GM12878 (cell line): ENCODE results near the gene CDC42BPA. TPM values are rescaled to one million over a fixed set of nuclear protein-coding genes. Genes with fewer than 3 reads are reported as not detected.

ENCODE experiments used
- ATAC-seq: fragments of 200-7000 bp; cut with Tn5 transposase; 3 replicates; pipeline ENCODE4 v1.9.1; 2020; ENCODE audit warnings: mild to moderate bottlenecking, moderate library complexity
- BruUV-seq: library from RNA; stranded (reverse); fragments of 400-500 nt; replicated peaks from 2 replicates; lab custom pipeline; 2021; lab: Mats Ljungman, UMichigan
- CTCF ChIA-PET: fragments of 300-600 bp; sonication (Branson Sonifier 250); formaldehyde crosslinking; extraction: SDS; loops from one replicate; lab custom pipeline; 2021; ENCODE audit warnings: inconsistent platforms; lab: Yijun Ruan, JAX
- POLR2A ChIA-PET: fragments of 350-600 bp; formaldehyde crosslinking; extraction: SDS; loops from one replicate; lab custom pipeline; 2021; ENCODE audit warnings: inconsistent platforms; lab: Charles Lee
- RAD21 ChIA-PET: fragments of 300-600 bp; sonication (Branson Sonifier 250); formaldehyde crosslinking; loops from one replicate; lab custom pipeline; 2023; ENCODE audit warnings: antibody characterized with exemption; ENCODE audit not compliant: unreplicated experiment; lab: Charles Lee
- SMC1A ChIA-PET: fragments of 300-600 bp; sonication (Branson Sonifier 250); formaldehyde crosslinking; loops from one replicate; lab custom pipeline; 2023; ENCODE audit not compliant: unreplicated experiment, uncharacterized antibody; lab: Charles Lee
- DNase-seq: peaks from one replicate; pipeline ENCODE4 v3.0.0-alpha.2; 2011; ENCODE audit warnings: low read depth, low spot score
- FAIRE-seq: peaks from 3 replicates; lab custom pipeline; 2011; peaks lifted over from hg19 to GRCh38; lab: Jason Lieb, UNC
- H2AFZ ChIP-seq: 2 replicates; pipeline ENCODE4 v1.6.0; 2011; ENCODE audit warnings: low read depth, low read length, control low read depth; ENCODE audit not compliant: control insufficient read depth
- H3K27ac ChIP-seq: 2 replicates; pipeline ENCODE4 v1.5.1; 2011; ENCODE audit warnings: control low read depth; ENCODE audit not compliant: control insufficient read depth, insufficient read depth
- H3K27me3 ChIP-seq, 2 experiments: replicated peaks in 1 of 2; 2 replicates each; pipeline versions ENCODE4 v1.6.0 to v1.6.1; 2011; ENCODE audit warnings: low read length in 1 of 2; ENCODE audit not compliant: control insufficient read depth in 2 of 2, insufficient read depth in 2 of 2
- H3K36me3 ChIP-seq, 2 experiments: 2 replicates each; pipeline ENCODE4 v1.5.1; 2011; ENCODE audit warnings: low read length in 1 of 2; ENCODE audit not compliant: control insufficient read depth in 2 of 2, insufficient read depth in 2 of 2
- H3K4me1 ChIP-seq: 2 replicates; pipeline ENCODE4 v1.6.1; 2011; ENCODE audit warnings: mild to moderate bottlenecking, low read length, moderate library complexity, mixed read lengths; ENCODE audit not compliant: control insufficient read depth, insufficient read depth
- H3K4me2 ChIP-seq: 2 replicates; pipeline ENCODE4 v1.6.0; 2011; ENCODE audit warnings: control low read depth; ENCODE audit not compliant: control insufficient read depth, insufficient read depth
- H3K4me3 ChIP-seq: fragments of 200-600 bp; sonication (generic); 2 replicates; pipeline ENCODE4 v1.5.1; 2016
- H3K79me2 ChIP-seq: 2 replicates; pipeline ENCODE4 v1.6.0; 2011; ENCODE audit warnings: low read length; ENCODE audit not compliant: control insufficient read depth, insufficient read depth
- H3K9ac ChIP-seq: 2 replicates; pipeline ENCODE4 v1.8.0; 2011; ENCODE audit warnings: low read length, control low read depth, mixed read lengths; ENCODE audit not compliant: control insufficient read depth, insufficient read depth
- H3K9me3 ChIP-seq: replicated peaks from 3 replicates; pipeline ENCODE4 v1.5.1; 2011; ENCODE audit warnings: mild to moderate bottlenecking, low read length; ENCODE audit not compliant: control insufficient read depth, insufficient read depth
- H4K20me1 ChIP-seq: 2 replicates; pipeline ENCODE4 v1.6.0; 2011; ENCODE audit not compliant: control insufficient read depth, insufficient read depth
- ETV6 ChIP-seq, 2 experiments: fragments of 450-650 bp in 1 of 2; IDR thresholded peaks in 1 of 2; conservative IDR thresholded peaks in 1 of 2; 2 replicates each; pipeline ENCODE4 v1.6.1; 2014; ENCODE audit warnings: antibody characterized with exemption in 1 of 2, borderline replicate concordance in 1 of 2, low read depth in 1 of 2, mild to moderate bottlenecking in 1 of 2, moderate library complexity in 1 of 2
- REST ChIP-seq: IDR thresholded peaks from 2 replicates; pipeline ENCODE4 v1.6.1; 2012; ENCODE audit warnings: mild to moderate bottlenecking, low read depth, low read length
- WGBS: methylation state at CpG from one replicate; pipeline ENCODE4 v1.1.6; 2016; ENCODE audit warnings: low lambda C conversion rate; ENCODE audit not compliant: insufficient replicate concordance, insufficient coverage; ENCODE audit errors: missing lambda C conversion rate; 5-methylcytosine and 5-hydroxymethylcytosine counted together
- in situ Hi-C: fragments of 300-500 bp; cut with MboI; formaldehyde crosslinking; loops from 9 replicates; pipeline ENCODE4 v1.14.3; 2018; ENCODE audit warnings: mixed read lengths
- intact Hi-C: fragments of 100-400 bp; cut with micrococcal nuclease; formaldehyde crosslinking; loops from one replicate; pipeline ENCODE4 v1.14.2; 2022; ENCODE audit not compliant: unreplicated experiment
- polyA plus RNA-seq, 11 experiments: library from polyadenylated mRNA; depleted of rRNA in 4 of 11; unstranded in 6 of 11; stranded (reverse) in 5 of 11; fragments of >200 nt; fragmentation: Nextera tagmentation in 4 of 11; fragmentation: Illumina TruSeq in 1 of 11; extraction: Ambion mirVana in 4 of 11; extraction: Trizol in 1 of 11; gene quantifications; 1 replicate in 1 of 11; 2 replicates in 10 of 11; pipeline versions ENCODE4 v1.2.1 to v1.2.3, GENCODE V29; 2011 to 2016; ENCODE audit warnings: inconsistent platforms in 2 of 11, missing spikeins in 2 of 11, low read depth in 1 of 11
- total RNA-seq, 4 experiments: library from RNA; depleted of rRNA in 3 of 4; stranded (reverse); fragments of >200 nt in 3 of 4; fragmentation: Illumina TruSeq in 1 of 4; extraction: Trizol in 1 of 4; gene quantifications; 2 replicates each; pipeline versions ENCODE4 v1.2.1 to v1.2.3, GENCODE V29; 2013 to 2021

The CDC42BPA gene
- total and polyA plus RNA-seq, 10 of the 15 experiments (the other 5 are each of a cell fraction or from before 2014, with no cell fraction given): 0.02 to 0.52 (median 0.10) TPM

- ChIA-PET SMC1A (interaction anchor here (1.1 kb wide), 1 partner anchor 29 kb away, joined by 3 read pairs; no protein-coding TSS in a partner anchor), POLR2A (no interaction called here), RAD21 (no interaction called here), CTCF (no interaction called here)
- in situ Hi-C loops: no loop called here
- Histone ChIP-seq H3K4me3 (no peak overlapping the region), H3K9me3 (peaks cover 1% of the 10 kb centered on the region; the same call in 2 of the 3 replicates), H3K4me2 (no peak overlapping the region), H3K79me2 (no peaks in the 10 kb centered on the region), H3K4me1 (no peaks in the 10 kb centered on the region; the same call in 1 of the 2 replicates), H3K27ac (no peak overlapping the region), H3K27me3 (no peaks in the 10 kb centered on the region), H3K9ac (no peak overlapping the region), H3K36me3 (peaks cover 0 to 6% of the 10 kb centered on the region in 2 experiments; a peak in 2 of 4 replicates), H2AFZ (no peak overlapping the region), H4K20me1 (no peaks in the 10 kb centered on the region; the same call in 1 of the 2 replicates)
- WGBS: 99% methylated on average over 4 of the region's 4 CpGs
- intact Hi-C loops: no loop called here
- ATAC-seq: no peak
- TF ChIP-seq ETV6 (conservative IDR thresholded peaks at IDR 0.05 in 1 of 2, IDR thresholded peaks at IDR 0.05 in 1 of 2; ENCODE audit: borderline replicate concordance in 1 of 2, low read depth in 1 of 2) (no peak), REST (peak; percentile 29; the same call in 1 of the 2 replicates)
- no TSS peak for BruUV-seq
- DNase-seq: no peak
- no peak for FAIRE-seq
Measured at GRCh38 chr1:226966683-226967082, 351.6 kb downstream of the CDC42BPA start.
